Measurements from ENCODE around the gene TUBB2B.

DNA sequence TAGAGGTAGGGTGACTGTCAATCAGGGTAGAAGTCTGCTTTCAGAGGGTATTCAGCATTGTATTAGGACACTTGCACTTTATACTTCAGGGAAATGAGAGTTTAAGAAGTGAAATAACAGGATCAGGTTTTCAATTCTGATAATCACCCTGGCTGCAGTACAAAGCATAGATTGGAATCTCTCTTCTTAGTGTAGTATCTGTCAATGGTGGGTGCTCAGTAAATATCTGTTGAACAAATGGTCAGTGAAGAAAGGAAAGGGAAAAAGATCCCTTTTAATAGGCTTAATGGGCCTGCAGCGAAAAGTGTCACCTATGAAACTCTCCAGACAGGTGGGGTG, 18.7 kb downstream of the TUBB2B start:
- TF ChIP-seq POLR2AphosphoS5 (IDR thresholded peaks at IDR 0.05; ENCODE audit: low read depth, low read length) (no peak), TAF1 (IDR thresholded peaks at IDR 0.05; ENCODE audit: borderline replicate concordance, insufficient read depth, low read length) (no peak), REST (IDR thresholded peaks at IDR 0.05; ENCODE audit: insufficient read depth in 1 of 2, low read depth in 2 of 2, low read length in 2 of 2) (no peak), SIN3A (IDR thresholded peaks at IDR 0.05; ENCODE audit: borderline replicate concordance, insufficient read depth, low read length) (no peak), FOXP2 (optimal IDR thresholded peaks at IDR 0.05; ENCODE audit: borderline replicate concordance, extremely low read depth, extremely low read length, insufficient read depth) (no peak)
